Measurements from ENCODE around the gene MVD. TPM values are rescaled to one million over a fixed set of nuclear protein-coding genes. Genes with fewer than 3 reads are reported as not detected.

The MVD gene
- polyA plus RNA-seq, 5 donors: 21.2 to 52.9 (median 28.6) TPM

GRCh38 chr16:88657371-88657770 lies 5.5 kb downstream of the MVD start:
- DNase-seq: no peak

GRCh38 chr16:88656291-88656980 lies 6.5 kb downstream of the MVD start:
- no peak for DNase-seq

GRCh38 chr16:88655733-88656281 lies 7.1 kb downstream of the MVD start:
- DNase-seq: no peak

GRCh38 chr16:88655053-88655732 lies 7.7 kb downstream of the MVD start:
- DNase-seq: no peak

GRCh38 chr16:88654363-88655052 lies 8.4 kb downstream of the MVD start:
- DNase-seq: no peak

DNA sequence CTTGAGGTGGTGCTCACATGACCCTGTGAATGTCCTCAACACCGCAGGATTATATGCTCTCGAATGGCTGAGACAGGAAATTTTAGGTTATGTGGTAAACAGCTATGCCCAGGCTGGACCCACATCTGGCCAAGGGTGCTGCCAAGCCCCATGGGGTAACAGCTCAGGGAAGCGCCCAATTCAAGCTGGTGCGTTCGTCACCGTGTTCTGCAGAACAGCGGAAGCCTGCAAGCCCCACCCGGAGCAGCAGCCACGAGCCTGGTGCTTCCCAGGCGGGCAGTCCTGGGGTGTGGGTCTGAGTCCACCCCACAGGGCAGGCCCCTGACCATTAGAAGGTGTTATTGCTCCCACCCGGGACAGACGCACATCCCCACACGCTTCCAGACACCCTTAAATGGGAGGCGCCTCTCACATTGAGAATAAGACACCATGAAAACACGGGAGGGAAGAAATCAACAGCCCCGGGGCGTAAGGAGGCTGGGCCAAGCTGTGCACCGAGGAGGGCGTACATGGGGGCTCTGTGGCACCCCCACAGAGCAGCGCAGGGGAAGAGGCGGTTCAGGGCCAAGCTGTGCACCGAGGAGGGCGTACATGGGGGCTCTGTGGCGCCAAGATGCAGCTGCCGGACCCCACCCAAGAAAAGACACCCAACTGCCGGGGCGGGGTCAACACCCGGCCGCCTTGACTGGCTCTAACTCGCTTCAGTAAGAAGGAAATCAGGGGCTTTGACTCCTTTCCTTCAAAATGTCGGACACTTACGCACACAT lies 9.1 kb downstream of the MVD start:
- no peak for DNase-seq

DNA sequence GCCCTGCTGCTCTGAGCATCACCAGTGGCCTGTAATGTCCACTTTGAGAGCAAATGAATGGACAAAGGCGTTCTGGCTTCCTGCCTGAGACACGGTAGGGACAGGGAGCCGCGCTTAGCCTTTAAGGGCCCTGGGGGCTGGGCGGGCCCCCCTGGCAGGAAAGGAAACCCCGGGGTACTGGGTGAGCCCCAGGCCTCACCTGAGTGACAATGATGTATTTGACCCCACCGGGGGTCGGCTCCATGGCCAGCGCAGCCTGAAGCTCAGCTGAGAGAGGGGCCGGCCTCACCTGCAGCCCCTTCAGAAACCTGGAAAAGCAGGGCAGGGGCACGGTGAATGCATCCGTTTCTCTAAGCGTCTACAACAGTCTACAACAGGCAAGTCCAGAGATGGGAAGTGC lies 9.8 kb downstream of the MVD start:
- no peak for DNase-seq

GRCh38 chr16:88652762-88653063 lies 10.2 kb downstream of the MVD start:
- no peak for DNase-seq

- no peak for DNase-seq
Observed at GRCh38 chr16:88651989-88652761, 10.7 kb downstream of the MVD start.

- DNase-seq: peak; percentile 37 to 40
Observed at GRCh38 chr16:88651276-88651988, 11.5 kb downstream of the MVD start.

DNA sequence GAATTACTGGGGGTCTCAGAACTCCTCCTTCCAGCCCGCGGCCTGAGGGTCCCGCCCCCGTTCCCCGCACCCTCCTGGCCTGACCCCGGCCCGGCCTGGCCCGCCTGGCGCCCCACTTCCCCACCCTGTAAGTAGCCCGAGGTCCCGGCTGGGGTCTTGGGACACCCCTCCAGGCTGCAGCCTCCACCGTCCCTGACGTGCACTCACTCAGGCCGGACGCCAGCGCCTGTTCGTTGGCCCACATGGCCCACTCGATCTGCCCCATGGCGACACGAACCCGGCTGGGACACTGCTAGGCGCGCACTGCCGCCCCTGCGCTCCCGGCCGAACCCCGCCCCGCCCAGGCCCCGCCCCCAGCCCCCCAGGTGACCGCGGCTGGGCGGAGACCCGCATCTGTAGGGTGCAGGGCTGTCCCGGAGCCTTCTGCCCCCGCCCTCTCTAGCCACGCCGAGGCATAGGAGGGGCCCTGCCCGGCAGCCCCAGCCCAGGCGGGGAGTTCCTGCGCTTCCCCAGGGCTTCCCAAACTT lies 12.1 kb downstream of the MVD start, which contains the start of gene CYBA:
CYBA (minus strand) TSS at position 305 of the 527 bp plus-strand sequence; CDS start at position 265, 40 bp downstream.
- peak; percentile 30 to 45 for DNase-seq

DNA sequence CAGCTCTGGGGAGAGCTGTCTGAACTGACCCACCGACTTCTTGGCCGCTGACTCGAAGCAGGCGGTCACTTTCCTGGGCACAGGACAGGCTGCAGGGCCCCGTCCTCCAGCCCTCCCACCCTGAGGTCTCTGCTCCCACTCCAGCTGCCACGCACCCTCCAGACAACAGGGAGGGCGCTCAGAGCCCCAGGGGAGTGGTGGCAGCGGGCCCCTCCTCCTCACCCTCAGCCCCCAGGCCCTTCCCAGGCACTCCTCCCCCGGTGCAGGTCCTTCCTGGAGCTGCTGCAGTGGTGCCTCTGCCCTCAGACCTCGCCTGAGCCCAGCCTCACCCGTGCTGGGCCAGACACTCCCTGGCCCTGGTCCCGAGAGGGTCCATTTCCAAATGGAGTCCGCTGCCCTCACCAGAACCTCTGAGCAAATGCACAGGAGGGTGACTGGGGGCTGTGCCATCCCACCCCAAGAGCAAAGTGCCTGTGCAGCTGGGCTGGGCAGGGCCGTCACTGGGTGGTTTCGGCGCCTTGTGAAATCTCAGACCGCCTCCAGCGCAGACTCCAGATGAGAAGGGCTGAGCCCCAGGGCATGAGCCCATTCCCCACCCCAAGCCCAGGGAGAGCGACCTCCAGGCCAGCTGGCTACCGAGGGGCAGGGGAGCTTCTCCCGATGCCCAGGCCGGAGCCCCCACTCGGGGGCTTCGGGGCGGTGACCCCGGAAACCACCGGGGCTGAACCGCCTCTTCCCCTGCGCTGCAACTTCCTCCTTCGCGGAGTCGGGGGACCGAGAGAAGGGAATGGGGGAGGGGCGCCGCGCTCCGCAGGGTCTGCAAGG lies 12.8 kb downstream of the MVD start:
- peak in 1 of 2 donors; percentile 42 for DNase-seq

DNA sequence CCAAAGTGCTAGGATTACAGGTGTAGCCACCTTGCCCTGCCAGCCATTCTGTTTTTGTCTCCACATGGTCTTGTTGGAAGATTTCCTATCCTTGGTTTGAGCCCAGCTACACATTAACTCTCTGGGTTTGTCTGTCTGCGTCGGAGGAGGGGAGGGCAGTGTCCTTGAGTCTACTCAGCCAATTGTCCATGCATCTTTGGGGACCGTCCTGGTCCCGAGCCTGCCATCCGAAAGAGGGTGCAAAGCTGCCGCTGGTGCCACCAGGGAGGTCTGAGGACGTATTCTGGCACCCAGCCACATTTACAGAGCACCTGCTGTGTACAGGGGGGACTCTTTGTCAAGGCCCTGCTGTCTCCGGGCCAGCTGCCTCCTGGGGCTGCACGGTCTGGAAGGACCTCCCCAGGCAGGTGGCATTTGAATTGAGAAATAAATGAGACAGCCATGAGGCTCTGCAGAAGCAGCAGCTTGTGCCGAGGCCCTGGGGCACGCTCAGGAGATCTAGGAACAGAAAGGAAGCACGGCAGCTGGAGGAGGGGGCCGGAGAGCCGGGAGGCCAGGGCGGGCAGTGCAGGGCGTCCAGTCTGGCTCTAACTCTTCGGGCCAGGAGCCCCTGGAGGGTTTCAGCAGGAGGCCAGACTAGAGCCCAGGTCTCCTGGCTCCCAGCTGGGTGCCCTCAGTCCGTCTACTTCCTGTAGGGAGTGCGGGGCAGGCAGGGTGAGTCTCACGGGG lies 13.5 kb downstream of the MVD start:
- no peak for DNase-seq

- DNase-seq: no peak
Observed at GRCh38 chr16:88647178-88648070, 15.5 kb downstream of the MVD start.

DNA sequence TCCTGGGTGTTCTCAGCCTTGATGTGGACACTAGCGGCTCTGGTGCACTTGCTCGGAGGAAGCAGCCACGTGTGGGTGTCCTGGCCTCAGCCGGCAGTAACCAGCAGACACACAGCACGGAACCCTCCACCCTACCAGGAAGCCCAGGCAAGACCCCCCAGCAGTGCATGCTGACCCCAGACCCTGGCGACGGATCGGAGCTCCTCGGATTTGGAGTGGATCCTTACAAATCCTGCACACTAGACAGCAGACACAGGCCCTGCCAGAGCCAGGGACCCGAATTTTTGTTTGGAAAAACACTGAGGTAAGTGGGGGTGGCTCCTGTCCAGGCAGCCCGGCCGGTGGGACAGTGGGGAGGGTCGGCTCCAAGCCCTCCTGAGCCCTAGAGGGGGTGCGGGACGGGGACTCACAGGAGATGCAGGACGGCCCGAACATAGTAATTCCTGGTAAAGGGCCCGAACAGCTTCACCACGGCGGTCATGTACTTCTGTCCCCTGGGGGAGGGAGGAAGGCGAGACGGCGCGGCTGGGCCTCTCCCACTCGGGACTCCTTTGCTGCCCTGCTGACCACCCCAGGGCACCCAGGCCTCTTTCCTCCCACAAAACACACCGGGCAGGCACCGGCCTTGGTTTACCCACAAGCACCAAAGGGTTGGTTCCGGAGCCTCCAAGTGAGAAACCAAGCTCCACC lies 16.4 kb downstream of the MVD start:
- no peak for DNase-seq

DNA sequence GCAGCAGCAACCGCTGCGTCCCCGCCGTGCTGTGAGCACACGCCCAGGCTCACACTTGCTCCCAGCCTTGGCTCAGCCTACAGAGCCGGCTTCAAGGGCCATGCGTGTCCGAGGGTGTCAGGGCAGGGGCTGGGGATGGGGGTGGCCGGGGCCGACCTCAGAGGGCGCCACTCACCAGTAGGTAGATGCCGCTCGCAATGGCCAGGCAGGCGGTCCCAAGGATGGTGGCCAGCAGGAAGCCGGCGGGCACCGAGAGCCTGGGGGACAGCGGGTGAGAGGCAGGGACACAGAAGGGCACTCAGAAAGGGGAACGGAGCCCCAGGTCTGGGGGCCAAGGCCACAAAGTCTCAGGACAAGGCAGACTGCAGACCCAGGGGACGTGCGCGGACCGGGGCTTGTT lies 16.9 kb downstream of the MVD start:
- no peak for DNase-seq

DNA sequence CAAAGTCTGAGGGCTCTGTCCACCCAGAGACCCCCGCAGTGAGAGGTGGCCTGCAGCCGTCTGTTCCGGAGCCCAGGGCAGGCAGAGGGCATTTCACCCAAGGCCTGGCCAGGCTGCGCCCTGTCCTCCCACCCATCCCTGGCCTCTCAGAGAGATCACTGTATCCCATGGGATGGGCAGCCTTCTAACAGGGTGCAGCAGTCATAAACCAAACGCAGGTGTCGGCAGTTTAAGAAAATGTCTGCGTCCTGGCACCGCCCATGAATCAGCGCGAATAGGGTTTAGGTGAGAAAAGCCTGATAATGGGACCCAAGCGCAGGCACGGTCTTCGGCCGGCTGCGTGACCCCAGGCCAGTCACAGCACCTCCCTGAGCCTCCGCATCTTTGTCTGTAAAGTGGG lies 17.4 kb downstream of the MVD start:
- DNase-seq: no peak

Measured in right lung (tissue), 5 donors.